ENCODE results near the gene MAP4K3.

MAP4K3 gene

GRCh38 chr2:39447266-39448168, 10.4 kb upstream of the MAP4K3 start:
- Histone ChIP-seq H3K27ac (ENCODE audit: low read depth, low read length) (no peak overlapping the region), H3K4me1 (ENCODE audit: control insufficient read depth in 1 of 2, insufficient read depth in 2 of 2, low read length in 2 of 2) (no peaks in the 10 kb centered on the region), H3K4me3 (ENCODE audit: low read depth in 1 of 2, low read length in 2 of 2) (no peak overlapping the region), H3K27me3 (ENCODE audit: control insufficient read depth in 1 of 2, insufficient read depth in 2 of 2, low read length in 2 of 2) (no peaks in the 10 kb centered on the region), H3K36me3 (ENCODE audit: control insufficient read depth in 1 of 2, insufficient read depth in 2 of 2, low read length in 2 of 2) (peaks cover 3 to 7% of the 10 kb centered on the region in 2 donors), H3K9ac (ENCODE audit: low read depth in 1 of 2, low read length in 2 of 2) (no peak overlapping the region), H3K9me3 (ENCODE audit: control insufficient read depth in 1 of 2, low read length in 2 of 2) (peaks cover 0 to 2% of the 10 kb centered on the region in 2 donors)

- Histone ChIP-seq H3K9me3 (ENCODE audit: control insufficient read depth in 1 of 2, low read length in 2 of 2) (peaks cover 0 to 2% of the 10 kb centered on the region in 2 donors), H3K9ac (ENCODE audit: low read depth in 1 of 2, low read length in 2 of 2) (no peak overlapping the region), H3K27ac (ENCODE audit: low read depth, low read length) (no peak overlapping the region), H3K27me3 (ENCODE audit: control insufficient read depth in 1 of 2, insufficient read depth in 2 of 2, low read length in 2 of 2) (no peaks in the 10 kb centered on the region), H3K4me3 (ENCODE audit: low read depth in 1 of 2, low read length in 2 of 2) (no peak overlapping the region), H3K36me3 (ENCODE audit: control insufficient read depth in 1 of 2, insufficient read depth in 2 of 2, low read length in 2 of 2) (peaks cover 3 to 7% of the 10 kb centered on the region in 2 donors), H3K4me1 (ENCODE audit: control insufficient read depth in 1 of 2, insufficient read depth in 2 of 2, low read length in 2 of 2) (no peaks in the 10 kb centered on the region)
These were observed 8.8 kb upstream of the MAP4K3 start for GRCh38 chr2:39445934-39446333.

DNA sequence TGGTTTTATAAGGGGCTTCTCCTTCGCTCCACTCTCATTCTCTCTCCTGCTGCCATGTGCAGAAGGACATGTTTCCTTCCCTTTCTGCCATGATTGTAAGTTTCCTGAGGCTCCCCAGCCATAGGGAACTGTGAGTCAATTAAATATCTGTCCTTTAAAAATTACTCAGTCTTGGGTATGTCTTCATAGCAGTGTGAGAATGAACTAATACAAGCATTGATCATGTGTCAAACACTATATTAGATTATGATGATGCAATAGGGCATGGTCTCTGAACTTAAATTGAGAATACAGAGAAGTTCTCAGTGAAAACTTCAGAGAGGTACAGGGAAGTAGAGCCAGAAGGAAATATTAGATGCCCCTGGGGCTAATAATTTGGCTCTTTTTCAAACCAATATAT, 5.9 kb upstream of the MAP4K3 start:
- Histone ChIP-seq H3K4me1 (ENCODE audit: control insufficient read depth in 1 of 2, insufficient read depth in 2 of 2, low read length in 2 of 2) (peaks cover 3 to 10% of the 10 kb centered on the region in 2 donors), H3K9ac (ENCODE audit: low read depth in 1 of 2, low read length in 2 of 2) (no peak overlapping the region), H3K27ac (ENCODE audit: low read depth, low read length) (no peak overlapping the region), H3K9me3 (ENCODE audit: control insufficient read depth in 1 of 2, low read length in 2 of 2) (peaks cover 0 to 2% of the 10 kb centered on the region in 2 donors), H3K27me3 (ENCODE audit: control insufficient read depth in 1 of 2, insufficient read depth in 2 of 2, low read length in 2 of 2) (no peaks in the 10 kb centered on the region), H3K4me3 (ENCODE audit: low read depth in 1 of 2, low read length in 2 of 2) (no peak overlapping the region), H3K36me3 (ENCODE audit: control insufficient read depth in 1 of 2, insufficient read depth in 2 of 2, low read length in 2 of 2) (peaks cover 3 to 7% of the 10 kb centered on the region in 2 donors)

DNA sequence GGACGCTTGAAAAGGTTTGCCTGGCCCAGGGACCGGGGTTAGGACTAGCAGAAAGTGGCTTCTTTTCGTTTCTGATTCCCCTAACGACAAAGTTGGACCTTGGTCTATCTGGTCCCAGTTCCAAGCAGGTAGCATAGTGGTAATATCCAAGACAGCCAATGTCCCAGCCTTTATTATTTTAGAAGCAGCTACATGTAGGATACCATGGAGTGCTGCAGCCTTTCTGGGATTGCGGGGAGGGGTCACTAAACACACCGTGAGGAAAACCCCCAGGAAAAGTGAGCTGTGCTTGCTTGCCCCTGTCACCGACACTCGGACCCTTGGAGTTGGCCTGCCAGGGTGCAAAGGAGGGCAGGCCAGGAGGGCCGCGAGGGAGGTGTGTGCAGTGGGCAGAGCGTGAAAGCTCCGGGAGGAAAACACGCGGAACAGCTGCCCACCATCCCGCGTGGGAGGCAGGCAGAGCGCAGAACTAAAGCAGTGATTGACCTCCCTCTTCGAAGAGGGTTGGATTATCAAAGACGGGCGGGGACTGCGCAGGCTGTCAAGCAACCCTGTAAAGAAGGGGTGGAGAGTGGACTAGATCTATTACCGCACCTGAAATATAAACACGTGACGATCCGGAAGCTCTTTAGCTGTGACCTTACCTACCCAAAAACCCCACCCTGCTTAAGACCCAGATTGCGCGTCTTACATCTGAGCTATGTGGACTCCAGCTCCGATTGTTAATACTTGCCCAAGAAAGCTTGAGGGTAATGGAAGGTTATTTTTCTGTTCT, 624 bp upstream of the MAP4K3 start:
- Histone ChIP-seq H3K9me3 (ENCODE audit: control insufficient read depth in 1 of 2, low read length in 2 of 2) (no peaks in the 10 kb centered on the region), H3K36me3 (ENCODE audit: control insufficient read depth in 1 of 2, insufficient read depth in 2 of 2, low read length in 2 of 2) (no peaks in the 10 kb centered on the region), H3K27ac (ENCODE audit: low read depth, low read length) (peak overlapping the region; percentile 86), H3K4me3 (ENCODE audit: low read depth in 1 of 2, low read length in 2 of 2) (peak overlapping the region; percentile 80 to 85), H3K4me1 (ENCODE audit: control insufficient read depth in 1 of 2, insufficient read depth in 2 of 2, low read length in 2 of 2) (peaks cover 22 to 38% of the 10 kb centered on the region in 2 donors), H3K9ac (ENCODE audit: low read depth in 1 of 2, low read length in 2 of 2) (peak overlapping the region; percentile 87 to 92), H3K27me3 (ENCODE audit: control insufficient read depth in 1 of 2, insufficient read depth in 2 of 2, low read length in 2 of 2) (no peaks in the 10 kb centered on the region)

DNA sequence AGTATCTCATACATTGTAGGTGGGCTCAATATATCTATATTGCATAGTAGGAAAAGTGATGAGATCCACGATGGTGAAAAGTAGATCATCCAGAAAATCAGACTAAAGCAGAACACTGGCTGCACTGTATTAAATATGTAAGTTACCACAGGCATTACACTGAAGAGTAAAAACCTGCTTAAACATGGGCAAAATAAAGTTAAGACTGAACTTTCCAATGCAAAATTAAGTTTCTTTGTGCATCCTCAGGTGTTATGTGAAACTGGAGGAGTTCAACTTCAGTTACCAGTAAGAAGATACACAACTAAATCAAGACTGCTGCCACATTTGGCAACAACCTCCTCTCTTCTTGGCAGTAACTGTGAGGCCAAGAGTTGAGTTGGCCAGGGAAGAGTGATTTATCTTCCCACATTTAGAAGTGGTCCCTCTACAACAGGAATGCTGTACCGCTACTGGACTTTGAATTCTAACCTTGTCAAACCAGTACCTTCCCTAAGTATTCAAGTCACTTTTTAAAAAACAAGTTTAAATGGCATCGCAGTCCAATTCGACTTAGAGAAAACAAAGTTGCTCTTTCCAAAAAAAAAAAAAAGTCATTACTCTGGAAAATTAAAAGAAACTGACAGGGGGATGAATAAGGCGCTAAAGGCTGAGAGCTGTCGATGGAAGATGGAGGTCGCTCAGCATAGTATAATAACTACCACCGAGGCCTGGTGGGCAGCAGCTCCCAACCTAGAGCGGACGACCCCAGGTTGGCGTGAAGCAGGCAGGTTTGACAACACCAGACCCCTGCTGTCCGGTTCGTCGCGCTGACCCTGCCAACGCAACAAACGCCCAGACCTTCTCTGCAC, 1.1 kb downstream of the MAP4K3 start:
- Histone ChIP-seq H3K27me3 (ENCODE audit: control insufficient read depth in 1 of 2, insufficient read depth in 2 of 2, low read length in 2 of 2) (no peaks in the 10 kb centered on the region), H3K36me3 (ENCODE audit: control insufficient read depth in 1 of 2, insufficient read depth in 2 of 2, low read length in 2 of 2) (no peaks in the 10 kb centered on the region), H3K9me3 (ENCODE audit: control insufficient read depth in 1 of 2, low read length in 2 of 2) (no peaks in the 10 kb centered on the region), H3K9ac (ENCODE audit: low read depth in 1 of 2, low read length in 2 of 2) (peak overlapping the region; percentile 49 to 81), H3K4me1 (ENCODE audit: control insufficient read depth in 1 of 2, insufficient read depth in 2 of 2, low read length in 2 of 2) (peaks cover 25 to 56% of the 10 kb centered on the region in 2 donors), H3K4me3 (ENCODE audit: low read depth in 1 of 2, low read length in 2 of 2) (peak overlapping the region; percentile 80 to 85), H3K27ac (ENCODE audit: low read depth, low read length) (peak overlapping the region; percentile 86)

GRCh38 chr2:39435234-39435633, 1.9 kb downstream of the MAP4K3 start:
- Histone ChIP-seq H3K27ac (ENCODE audit: low read depth, low read length) (peak overlapping the region; percentile 11), H3K27me3 (ENCODE audit: control insufficient read depth in 1 of 2, insufficient read depth in 2 of 2, low read length in 2 of 2) (no peaks in the 10 kb centered on the region), H3K4me1 (ENCODE audit: control insufficient read depth in 1 of 2, insufficient read depth in 2 of 2, low read length in 2 of 2) (peaks cover 26 to 60% of the 10 kb centered on the region in 2 donors)

DNA sequence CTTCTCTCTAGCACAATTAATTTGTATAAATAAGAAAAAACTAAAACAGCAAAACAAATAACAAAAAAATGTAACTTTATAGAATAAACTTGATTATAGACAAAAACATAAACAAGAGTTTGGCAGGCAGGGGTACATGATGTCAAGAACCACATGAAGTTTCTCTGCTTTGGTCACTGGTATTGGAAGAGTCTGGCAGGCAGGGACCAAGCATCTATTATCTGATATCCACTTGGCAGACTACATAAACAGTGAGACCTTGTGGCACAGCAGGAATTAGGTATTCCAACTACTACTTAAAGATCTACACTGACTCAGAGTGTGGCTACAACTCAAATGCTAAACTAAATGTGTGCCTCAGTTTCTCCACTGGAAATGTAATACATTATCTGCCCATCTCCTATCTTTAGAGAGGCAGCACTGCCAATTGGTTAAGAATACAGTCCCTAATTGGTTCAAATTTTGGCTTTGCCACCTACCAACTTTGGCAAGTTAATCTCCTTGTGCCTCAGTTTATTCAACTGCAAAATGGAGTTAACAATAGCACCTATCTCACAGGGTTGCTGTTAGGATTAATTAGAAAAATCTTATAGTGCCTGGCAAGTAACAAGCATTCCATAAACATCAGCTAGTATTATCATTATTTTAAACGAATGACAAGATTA, 2.7 kb downstream of the MAP4K3 start:
- H3K4me3 ChIP-seq (ENCODE audit: low read depth in 1 of 2, low read length in 2 of 2), result peak overlapping the region; percentile 80 to 85
- peaks cover 26 to 56% of the 10 kb centered on the region in 2 donors for H3K4me1 ChIP-seq (ENCODE audit: control insufficient read depth in 1 of 2, insufficient read depth in 2 of 2, low read length in 2 of 2)
- H3K27ac ChIP-seq (ENCODE audit: low read depth, low read length), result no peak overlapping the region
- no peak overlapping the region for H3K9ac ChIP-seq (ENCODE audit: low read depth in 1 of 2, low read length in 2 of 2)
- no peaks in the 10 kb centered on the region for H3K27me3 ChIP-seq (ENCODE audit: control insufficient read depth in 1 of 2, insufficient read depth in 2 of 2, low read length in 2 of 2)
- H3K9me3 ChIP-seq (ENCODE audit: control insufficient read depth in 1 of 2, low read length in 2 of 2), result no peaks in the 10 kb centered on the region
- H3K36me3 ChIP-seq (ENCODE audit: control insufficient read depth in 1 of 2, insufficient read depth in 2 of 2, low read length in 2 of 2), result no peaks in the 10 kb centered on the region

More at GRCh38 chr2:39435234-39435633, 1.9 kb downstream of the MAP4K3 start:
- Histone ChIP-seq H3K9me3 (ENCODE audit: control insufficient read depth in 1 of 2, low read length in 2 of 2) (no peaks in the 10 kb centered on the region), H3K9ac (ENCODE audit: low read depth in 1 of 2, low read length in 2 of 2) (peak overlapping the region; percentile 49 to 81), H3K36me3 (ENCODE audit: control insufficient read depth in 1 of 2, insufficient read depth in 2 of 2, low read length in 2 of 2) (no peaks in the 10 kb centered on the region), H3K4me3 (ENCODE audit: low read depth in 1 of 2, low read length in 2 of 2) (peak overlapping the region; percentile 80 to 85)

DNA sequence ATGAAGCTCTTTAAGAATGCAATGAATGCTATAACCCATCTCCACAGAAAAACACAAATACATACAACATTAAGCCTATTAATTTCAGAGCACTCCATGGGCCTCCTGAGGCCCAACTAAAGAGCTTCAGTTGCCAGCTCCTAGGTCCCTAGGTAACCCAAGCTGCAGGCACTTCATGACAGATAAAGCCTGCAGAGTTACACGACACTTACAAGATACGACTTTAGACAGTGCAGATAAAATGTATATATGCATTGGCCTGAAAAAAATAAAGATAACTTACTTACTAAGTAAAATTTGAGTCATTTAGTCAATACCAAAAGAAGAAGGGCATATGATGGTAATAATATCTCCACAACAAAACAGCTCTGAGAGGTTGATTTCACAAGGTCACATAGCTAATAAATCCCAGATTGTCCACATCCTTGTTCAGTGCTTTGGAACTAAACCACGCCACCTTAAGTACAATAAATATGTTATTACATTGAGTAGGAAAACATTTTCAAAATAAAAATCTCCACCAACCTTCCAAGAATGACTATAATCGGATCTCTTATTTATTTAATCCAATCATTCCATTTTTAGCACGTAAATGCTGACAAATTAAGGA, 3.4 kb downstream of the MAP4K3 start:
- no peak overlapping the region for H3K27ac ChIP-seq (ENCODE audit: low read depth, low read length)
- peaks cover 26 to 53% of the 10 kb centered on the region in 2 donors for H3K4me1 ChIP-seq (ENCODE audit: control insufficient read depth in 1 of 2, insufficient read depth in 2 of 2, low read length in 2 of 2)
- H3K36me3 ChIP-seq (ENCODE audit: control insufficient read depth in 1 of 2, insufficient read depth in 2 of 2, low read length in 2 of 2), result no peaks in the 10 kb centered on the region
- H3K9me3 ChIP-seq (ENCODE audit: control insufficient read depth in 1 of 2, low read length in 2 of 2), result no peaks in the 10 kb centered on the region
- H3K4me3 ChIP-seq (ENCODE audit: low read depth in 1 of 2, low read length in 2 of 2), result no peak overlapping the region
- no peak overlapping the region for H3K9ac ChIP-seq (ENCODE audit: low read depth in 1 of 2, low read length in 2 of 2)
- H3K27me3 ChIP-seq (ENCODE audit: control insufficient read depth in 1 of 2, insufficient read depth in 2 of 2, low read length in 2 of 2), result no peaks in the 10 kb centered on the region

- Histone ChIP-seq H3K27me3 (ENCODE audit: control insufficient read depth in 1 of 2, insufficient read depth in 2 of 2, low read length in 2 of 2) (no peaks in the 10 kb centered on the region), H3K9ac (ENCODE audit: low read depth in 1 of 2, low read length in 2 of 2) (no peak overlapping the region), H3K27ac (ENCODE audit: low read depth, low read length) (no peak overlapping the region), H3K4me1 (ENCODE audit: control insufficient read depth in 1 of 2, insufficient read depth in 2 of 2, low read length in 2 of 2) (peaks cover 23 to 49% of the 10 kb centered on the region in 2 donors), H3K9me3 (ENCODE audit: control insufficient read depth in 1 of 2, low read length in 2 of 2) (no peaks in the 10 kb centered on the region), H3K36me3 (ENCODE audit: control insufficient read depth in 1 of 2, insufficient read depth in 2 of 2, low read length in 2 of 2) (no peaks in the 10 kb centered on the region), H3K4me3 (ENCODE audit: low read depth in 1 of 2, low read length in 2 of 2) (no peak overlapping the region)
These were observed 4.4 kb downstream of the MAP4K3 start for GRCh38 chr2:39432701-39433100.
